Raji (cell line): ENCODE results near the gene SLC35E1.

Experiments used
- POLR2A ChIP-seq: IDR thresholded peaks from 2 replicates; pipeline ENCODE4 v1.6.1; 2011; ENCODE audit warnings: low read depth, low read length, control low read depth; ENCODE audit not compliant: insufficient read depth

SLC35E1 gene

DNA sequence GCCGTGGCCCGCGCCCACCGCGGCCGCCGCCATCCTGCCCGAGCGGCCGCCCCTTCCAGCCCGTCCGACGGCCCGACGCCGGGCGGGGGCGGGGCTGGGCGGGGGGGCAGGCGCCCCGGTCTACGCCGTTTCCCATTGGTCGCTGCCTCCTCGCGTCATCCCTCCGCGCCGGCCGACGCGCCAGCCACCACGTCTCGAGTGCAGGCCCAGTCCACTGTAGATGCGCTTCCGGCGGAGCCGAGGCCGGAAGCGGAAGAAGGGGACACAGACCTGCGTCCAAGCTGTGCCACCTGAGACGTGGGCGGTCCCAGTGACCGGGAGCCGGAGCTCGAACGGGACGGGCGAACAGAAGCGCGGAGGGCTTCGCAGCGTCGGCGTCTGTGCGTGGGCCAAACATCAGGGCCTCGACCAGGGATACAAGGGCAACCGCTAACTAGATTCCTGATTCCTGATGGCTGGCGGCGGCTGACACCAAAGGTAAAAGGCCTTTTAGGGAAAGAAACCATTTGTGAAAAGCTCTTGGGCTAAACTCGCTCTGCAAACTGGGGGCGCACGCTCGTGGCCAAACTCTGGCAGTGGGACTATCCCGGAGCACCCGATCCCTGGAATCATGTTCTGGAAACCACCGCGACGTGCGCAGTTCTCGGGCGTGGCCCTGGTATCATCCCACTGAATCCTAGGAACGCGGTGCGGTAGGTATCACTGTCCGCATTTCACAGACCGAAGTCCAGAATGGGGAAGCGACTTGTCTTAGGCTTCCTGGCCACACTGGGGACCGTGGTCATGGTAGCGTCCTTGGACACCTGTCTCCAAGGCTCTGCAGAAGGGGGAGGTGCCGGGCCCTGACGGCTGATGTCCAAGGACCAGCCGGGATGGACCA is at the start of gene SLC35E1:
Gene SLC35E1, minus strand, starts transcription at position 84 of the 880 bp plus-strand sequence. Its CDS starts 51 bp downstream, at position 33.
- peak; percentile 76 for TF ChIP-seq POLR2A

DNA sequence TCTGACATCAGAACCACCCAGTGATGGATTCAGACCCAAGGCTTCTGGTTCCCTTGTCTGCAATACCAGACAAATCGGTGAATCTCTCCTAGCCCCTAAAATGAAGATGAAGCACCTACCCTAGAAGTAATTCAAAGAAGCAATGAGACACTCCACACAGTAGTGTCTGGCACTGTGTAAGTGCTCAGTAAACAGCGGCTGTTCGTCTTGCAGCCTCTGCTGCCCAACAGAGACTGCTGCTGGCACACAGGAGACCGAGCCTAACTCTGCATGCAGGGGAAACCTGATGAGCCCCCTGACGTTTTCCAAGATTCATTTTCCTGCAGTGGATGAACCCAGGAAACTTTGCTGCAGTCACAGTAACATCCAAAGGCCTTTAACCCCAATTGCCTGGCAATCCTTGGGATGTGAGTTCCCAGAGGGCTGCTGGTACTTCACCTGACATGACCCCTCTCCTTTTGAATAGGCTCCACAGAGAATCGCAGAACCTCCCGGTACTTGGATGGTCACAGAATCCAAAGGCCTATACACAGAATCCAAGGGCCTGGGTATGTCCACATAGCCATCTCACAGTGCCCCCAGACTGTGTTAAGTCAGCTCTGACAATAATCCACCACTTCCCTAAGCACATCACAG is 49.1 kb upstream of the SLC35E1 start:
- no peak for TF ChIP-seq POLR2A

- no peak for TF ChIP-seq POLR2A
These were observed 48.4 kb upstream of the SLC35E1 start for GRCh38 chr19:16620584-16620983.

DNA sequence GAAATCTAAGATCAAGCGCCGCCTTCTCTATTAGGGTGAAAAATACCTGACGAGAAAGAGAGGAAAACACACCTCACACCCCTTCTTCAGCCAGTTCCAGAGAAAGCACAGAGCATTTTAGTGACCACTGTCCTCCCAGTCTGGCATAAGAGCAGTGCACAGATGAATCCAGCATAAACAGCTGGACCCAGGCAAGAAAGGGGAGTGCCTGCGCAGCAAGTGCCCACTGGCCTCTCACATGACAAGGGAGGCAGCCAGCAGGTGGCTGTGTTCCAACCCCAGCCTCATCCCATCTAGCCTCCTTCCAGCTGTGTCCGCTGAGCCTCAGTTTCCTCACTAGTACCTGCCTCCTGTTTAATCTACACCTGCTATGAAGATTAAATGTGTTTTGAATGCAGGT is 47.8 kb upstream of the SLC35E1 start:
- no peak for TF ChIP-seq POLR2A

- TF ChIP-seq POLR2A: no peak
These were observed 47.2 kb upstream of the SLC35E1 start for GRCh38 chr19:16619457-16619856.

DNA sequence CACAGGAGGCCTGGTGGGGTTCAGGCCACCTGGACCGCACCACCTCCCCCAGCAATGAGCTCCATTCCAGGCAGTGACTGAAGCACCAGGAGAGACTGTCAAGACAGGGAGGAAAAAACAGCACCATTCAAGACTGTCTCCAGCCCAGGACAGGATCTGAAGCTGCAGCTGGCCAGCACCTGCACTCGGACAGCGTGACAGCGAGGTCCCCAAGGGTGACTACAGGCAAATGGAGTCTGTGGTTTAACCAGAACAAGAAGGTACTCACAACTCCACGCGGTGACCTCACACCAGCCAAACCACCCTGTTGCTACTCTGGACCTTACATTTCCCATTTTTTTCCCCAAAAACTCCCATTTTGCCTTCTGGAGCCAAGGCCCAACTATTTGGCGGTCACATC is 46.0 kb upstream of the SLC35E1 start:
- no peak for TF ChIP-seq POLR2A

- TF ChIP-seq POLR2A: no peak
These were observed 43.6 kb upstream of the SLC35E1 start for GRCh38 chr19:16615808-16616207.

DNA sequence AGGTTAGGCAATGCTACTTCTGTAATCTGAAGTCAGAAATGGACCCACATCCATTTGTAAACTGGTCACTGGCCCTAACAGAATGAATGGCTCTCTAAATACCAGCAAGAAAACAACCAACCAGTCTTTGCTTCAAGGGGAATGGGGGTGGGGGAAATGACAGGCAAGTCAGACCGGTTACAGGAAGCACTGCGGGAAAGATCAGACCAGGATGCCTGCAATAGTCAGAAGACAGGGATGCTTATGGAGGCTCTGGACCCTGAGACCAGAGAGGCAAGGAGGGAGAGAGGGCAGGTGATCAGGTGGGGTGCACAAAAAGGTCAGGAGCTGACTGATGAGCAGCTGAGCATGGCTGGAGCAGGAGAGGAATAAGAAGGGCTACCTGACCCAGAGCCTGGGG is 42.7 kb upstream of the SLC35E1 start:
- TF ChIP-seq POLR2A: no peak

- no peak for TF ChIP-seq POLR2A
These were observed 41.6 kb upstream of the SLC35E1 start for GRCh38 chr19:16613841-16614240.

DNA sequence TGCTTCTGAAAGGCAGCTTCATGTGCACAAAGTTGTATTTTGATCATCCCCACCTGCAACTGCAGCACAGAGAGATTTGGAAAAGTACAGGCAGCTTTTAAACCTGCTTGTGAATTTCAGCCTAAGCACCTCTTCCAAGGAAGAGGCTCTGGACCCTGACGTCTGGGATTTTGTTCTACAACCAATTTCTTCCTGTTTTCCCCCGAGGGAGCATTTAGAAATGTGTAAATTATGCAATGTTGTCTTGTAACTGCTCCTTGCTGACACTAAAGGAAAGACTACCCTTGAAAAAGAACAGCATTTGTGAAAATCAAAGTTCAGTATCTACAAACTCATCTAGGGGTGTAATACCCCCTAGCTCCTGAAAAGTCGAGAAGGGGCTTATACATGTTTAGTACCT is 40.4 kb upstream of the SLC35E1 start:
- TF ChIP-seq POLR2A: no peak

DNA sequence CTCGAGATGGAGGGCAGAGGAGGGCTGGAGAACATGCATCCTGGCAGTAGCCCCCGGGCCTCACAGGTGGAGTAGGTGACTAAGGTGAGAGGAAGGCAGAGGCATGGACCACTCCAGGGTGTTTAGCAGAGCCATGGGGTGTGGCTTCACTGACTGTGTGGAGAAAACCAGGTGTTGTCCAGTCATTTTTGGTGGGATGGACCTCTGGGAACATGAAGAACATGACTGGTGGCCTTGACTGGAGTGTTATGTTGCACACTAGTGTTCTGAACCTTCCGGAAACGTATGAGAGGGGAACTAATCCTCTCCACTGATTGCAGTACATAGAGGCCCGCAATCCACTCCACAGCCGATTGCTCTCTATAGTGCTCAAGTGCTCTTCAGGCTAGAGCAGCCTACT is 38.9 kb upstream of the SLC35E1 start:
- TF ChIP-seq POLR2A: no peak

DNA sequence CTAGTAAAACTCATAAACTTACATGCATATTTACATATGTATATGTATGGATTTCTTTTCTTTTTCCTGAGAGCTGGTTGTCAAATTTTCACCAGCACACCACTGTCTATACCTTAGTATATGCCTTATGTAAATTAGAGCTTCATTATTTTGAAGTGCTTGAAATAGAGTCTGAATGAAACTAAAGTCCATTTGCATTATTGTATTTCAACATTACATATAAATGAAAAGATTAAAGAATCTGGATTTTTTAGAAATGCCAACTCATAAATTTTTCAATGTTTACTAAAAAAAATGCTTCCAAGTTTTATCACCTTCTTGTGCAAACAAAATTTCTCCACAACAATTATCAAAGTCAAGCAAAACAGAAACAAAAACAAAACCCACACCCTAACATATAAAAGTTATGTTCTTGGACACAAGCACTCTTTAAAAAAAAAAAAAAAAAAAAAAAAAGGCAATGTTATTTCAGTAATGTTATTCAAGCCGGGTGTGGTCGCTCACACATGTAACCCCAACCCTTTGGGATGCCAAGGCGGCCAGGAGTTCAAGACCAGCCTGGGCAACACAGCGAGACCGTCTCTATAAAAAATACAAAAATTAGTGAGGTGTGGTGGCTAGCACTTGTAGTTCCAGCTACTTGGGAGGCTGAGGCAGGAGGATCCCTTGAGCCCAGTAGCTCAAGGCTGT is 37.4 kb upstream of the SLC35E1 start:
- TF ChIP-seq POLR2A: no peak

- TF ChIP-seq POLR2A: no peak
These were observed 36.1 kb upstream of the SLC35E1 start for GRCh38 chr19:16608290-16608739.

DNA sequence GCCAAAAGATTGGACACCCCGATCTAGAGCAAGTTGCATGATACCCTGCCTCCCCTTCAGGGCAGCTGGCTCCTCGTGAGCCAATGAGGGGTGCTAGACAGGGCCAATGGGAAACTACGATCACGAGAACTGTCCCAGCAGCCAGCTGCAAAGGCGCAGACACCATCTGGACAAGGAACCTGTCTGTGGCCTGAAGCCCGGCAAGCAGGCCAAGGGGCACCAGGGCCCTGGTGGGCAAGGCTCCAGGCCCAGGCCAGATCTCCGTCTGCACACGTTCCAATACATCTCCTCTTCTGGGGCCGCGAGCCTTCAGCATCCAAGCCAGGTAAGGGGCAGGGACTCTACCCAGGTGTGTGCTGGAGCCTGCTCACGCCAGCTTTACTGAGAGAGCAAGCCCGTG is 35.6 kb upstream of the SLC35E1 start:
- TF ChIP-seq POLR2A: no peak

DNA sequence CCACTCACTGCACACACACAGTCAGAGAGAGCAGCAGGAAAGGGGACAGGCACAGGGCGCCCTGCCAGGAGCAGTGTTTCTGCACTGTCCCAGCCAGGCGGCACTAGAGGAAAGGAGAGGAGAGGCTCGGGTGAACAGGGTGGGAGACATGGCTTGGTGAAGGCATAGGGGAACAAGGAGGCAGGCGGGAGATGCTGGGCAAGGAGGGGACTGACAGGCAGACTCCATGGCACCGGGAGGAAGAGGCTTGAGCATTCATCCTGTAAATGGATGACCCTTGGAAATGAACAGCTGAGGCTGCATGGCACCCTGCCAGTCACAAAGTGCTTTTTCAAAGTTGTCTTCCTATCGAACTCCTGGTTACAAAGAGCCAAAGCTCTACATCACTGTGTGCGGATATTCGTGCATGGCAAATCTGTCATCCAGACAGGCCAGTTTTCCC is 33.4 kb upstream of the SLC35E1 start:
- TF ChIP-seq POLR2A: no peak

DNA sequence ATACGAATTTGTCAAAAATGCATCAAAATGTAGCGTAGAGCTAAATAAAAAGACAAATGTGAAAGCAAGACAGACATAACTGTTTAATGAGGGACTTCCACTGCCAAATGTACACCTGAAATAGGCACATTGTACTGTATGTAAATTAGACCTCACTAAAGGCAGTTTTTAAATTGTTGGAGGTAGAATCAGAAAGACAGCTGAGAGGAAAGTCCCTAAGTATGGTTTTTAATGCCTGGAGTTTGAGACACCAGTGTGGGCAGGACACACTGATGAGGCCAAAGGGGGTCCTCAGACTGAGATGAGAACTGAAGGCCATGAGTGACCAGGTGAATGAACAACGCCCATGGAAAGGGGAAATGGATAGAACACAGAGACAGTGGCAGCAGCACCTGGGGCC is 32.9 kb upstream of the SLC35E1 start:
- TF ChIP-seq POLR2A: no peak

DNA sequence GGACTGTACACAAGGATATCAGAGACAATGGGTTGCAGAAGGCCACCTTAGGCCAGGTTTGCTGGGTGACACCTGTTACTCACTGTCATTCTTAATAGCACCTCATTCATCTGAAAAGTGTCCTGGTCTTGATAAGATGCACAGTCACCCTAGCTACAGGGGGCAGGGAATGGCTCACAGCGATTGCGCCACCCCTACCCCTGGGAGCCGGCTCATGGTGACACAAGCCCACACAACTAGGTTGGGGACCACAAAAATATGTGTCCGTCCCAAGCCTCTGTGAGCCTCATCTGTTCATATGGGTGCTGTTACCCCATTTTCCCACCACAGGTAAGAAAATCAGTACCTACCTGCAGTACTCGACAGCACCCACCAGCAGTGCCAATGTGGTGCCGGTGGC is 32.4 kb upstream of the SLC35E1 start:
- no peak for TF ChIP-seq POLR2A
